ENCODE results near the gene PSME2. TPM values are rescaled to one million over a fixed set of nuclear protein-coding genes. Genes with fewer than 3 reads are reported as not detected.

The PSME2 gene
- total RNA-seq, 2 experiments from 2014 or later, result 188 to 290 TPM

DNA sequence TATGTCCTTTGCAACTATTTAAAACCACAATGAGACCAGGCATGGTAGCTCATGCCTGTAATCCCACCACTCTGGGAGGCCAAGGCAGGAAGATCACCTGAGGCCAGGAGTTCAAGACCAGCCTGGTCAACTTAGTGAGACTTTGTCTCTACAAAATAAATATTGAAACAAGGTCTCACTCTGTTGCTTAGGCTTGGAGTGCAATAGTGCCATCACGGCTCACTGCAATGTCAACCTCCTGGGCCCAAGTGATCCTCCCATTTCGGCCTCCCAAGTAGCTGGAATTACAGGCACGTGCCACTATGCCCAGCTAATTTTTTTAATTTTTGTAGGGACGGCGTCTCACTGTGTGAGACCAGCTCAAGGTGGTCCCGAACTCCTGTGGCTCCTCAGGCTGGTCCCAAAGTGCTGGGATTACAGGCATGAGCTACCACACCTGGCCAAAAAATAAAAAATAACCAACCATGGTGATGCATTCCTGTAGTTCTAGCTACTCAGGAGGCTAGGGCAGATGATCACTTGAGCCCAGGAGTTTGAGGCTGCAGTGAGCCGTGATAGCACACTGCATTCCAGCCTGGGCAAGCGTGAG lies 16.9 kb downstream of the PSME2 start:
- ChIA-PET POLR2A (interaction anchor here (0.8 to 1.4 kb wide), 4 partner anchors 14 to 34 kb away, joined by 3 to 4 read pairs (median 3); partner anchors contain the start of gene DCAF11), CTCF (ENCODE audit: unreplicated experiment) (interaction anchor here (0.6 kb wide), 1 partner anchor 8 kb away, joined by 3 read pairs; no protein-coding TSS in a partner anchor)
- Histone ChIP-seq H3K36me3 (ENCODE audit: insufficient read depth, low read length) (no peaks in the 10 kb centered on the region), H3K9me2 (ENCODE audit: insufficient read depth, low read length) (no peaks in the 10 kb centered on the region), H4K20me1 (ENCODE audit: insufficient read depth, low read length) (no peaks in the 10 kb centered on the region), H3K4me3 (ENCODE audit: low read depth, low read length, poor library complexity, severe bottlenecking) (no peak overlapping the region), H3K27ac (ENCODE audit: low read depth, low read length, poor library complexity, severe bottlenecking) (no peak overlapping the region), H2AFZ (ENCODE audit: low read length) (no peak overlapping the region), H3K9me3 (ENCODE audit: low read length) (no peaks in the 10 kb centered on the region), H3K4me1 (ENCODE audit: insufficient read depth, low read length, poor library complexity, severe bottlenecking) (peaks cover 20% of the 10 kb centered on the region), H3K79me2 (ENCODE audit: insufficient read depth, low read depth, low read length) (no peaks in the 10 kb centered on the region), H3K4me2 (ENCODE audit: low read length) (no peak overlapping the region)
- no TSS peak for BruUV-seq (replicated peaks)
- TF ChIP-seq, protein P1, sequence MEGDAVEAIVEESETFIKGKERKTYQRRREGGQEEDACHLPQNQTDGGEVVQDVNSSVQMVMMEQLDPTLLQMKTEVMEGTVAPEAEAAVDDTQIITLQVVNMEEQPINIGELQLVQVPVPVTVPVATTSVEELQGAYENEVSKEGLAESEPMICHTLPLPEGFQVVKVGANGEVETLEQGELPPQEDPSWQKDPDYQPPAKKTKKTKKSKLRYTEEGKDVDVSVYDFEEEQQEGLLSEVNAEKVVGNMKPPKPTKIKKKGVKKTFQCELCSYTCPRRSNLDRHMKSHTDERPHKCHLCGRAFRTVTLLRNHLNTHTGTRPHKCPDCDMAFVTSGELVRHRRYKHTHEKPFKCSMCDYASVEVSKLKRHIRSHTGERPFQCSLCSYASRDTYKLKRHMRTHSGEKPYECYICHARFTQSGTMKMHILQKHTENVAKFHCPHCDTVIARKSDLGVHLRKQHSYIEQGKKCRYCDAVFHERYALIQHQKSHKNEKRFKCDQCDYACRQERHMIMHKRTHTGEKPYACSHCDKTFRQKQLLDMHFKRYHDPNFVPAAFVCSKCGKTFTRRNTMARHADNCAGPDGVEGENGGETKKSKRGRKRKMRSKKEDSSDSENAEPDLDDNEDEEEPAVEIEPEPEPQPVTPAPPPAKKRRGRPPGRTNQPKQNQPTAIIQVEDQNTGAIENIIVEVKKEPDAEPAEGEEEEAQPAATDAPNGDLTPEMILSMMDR (conservative IDR thresholded peaks at IDR 0.05; ENCODE audit: low read length), result no peak
- no peak for TF ChIP-seq EZH2phosphoT487 (IDR thresholded peaks at IDR 0.05; ENCODE audit: borderline replicate concordance, low read depth, low read length)
- intact Hi-C loops (cut with micrococcal nuclease; ENCODE audit: unreplicated experiment), result no loop called here
- DNase-seq (ENCODE audit: low spot score), result no peak

DNA sequence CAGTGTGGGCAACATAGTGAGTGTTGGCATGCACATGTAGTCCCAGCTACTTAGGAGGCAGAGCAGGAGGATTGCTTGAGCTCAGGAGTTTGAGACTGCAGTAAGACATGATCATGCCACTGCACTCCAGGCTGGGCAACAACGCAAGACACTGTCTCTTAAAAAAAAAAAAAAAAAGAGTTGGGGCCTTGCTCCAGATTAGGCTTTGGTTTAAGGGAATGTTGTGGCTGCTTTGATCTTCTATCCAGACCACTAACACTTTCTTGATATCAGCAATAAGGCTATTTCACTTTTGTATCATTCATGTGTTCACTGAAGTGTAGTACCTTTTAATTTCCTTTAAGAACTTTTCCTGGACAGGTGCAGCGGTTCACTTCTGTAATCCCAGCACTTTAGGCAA lies 18.7 kb downstream of the PSME2 start:
- intact Hi-C loops (cut with micrococcal nuclease; ENCODE audit: unreplicated experiment), result no loop called here
- Histone ChIP-seq H3K9me2 (ENCODE audit: insufficient read depth, low read length) (no peaks in the 10 kb centered on the region), H3K4me2 (ENCODE audit: low read length) (0 out of 2 replicates have a peak overlapping the region, but pooled peaks have one; percentile 2), H3K79me2 (ENCODE audit: insufficient read depth, low read depth, low read length) (no peaks in the 10 kb centered on the region), H3K27ac (ENCODE audit: low read depth, low read length, poor library complexity, severe bottlenecking) (no peak overlapping the region), H3K4me1 (ENCODE audit: insufficient read depth, low read length, poor library complexity, severe bottlenecking) (peaks cover 20% of the 10 kb centered on the region), H2AFZ (ENCODE audit: low read length) (no peak overlapping the region), H4K20me1 (ENCODE audit: insufficient read depth, low read length) (no peaks in the 10 kb centered on the region), H3K4me3 (ENCODE audit: low read depth, low read length, poor library complexity, severe bottlenecking) (no peak overlapping the region), H3K9me3 (ENCODE audit: low read length) (no peaks in the 10 kb centered on the region), H3K36me3 (ENCODE audit: insufficient read depth, low read length) (peaks cover 13% of the 10 kb centered on the region; the same call in 1 of the 2 replicates)
- TF ChIP-seq, protein P1 (conservative IDR thresholded peaks at IDR 0.05; ENCODE audit: low read length), result no peak
- no peak for TF ChIP-seq EZH2phosphoT487 (IDR thresholded peaks at IDR 0.05; ENCODE audit: borderline replicate concordance, low read depth, low read length)
- CTCF ChIA-PET (ENCODE audit: unreplicated experiment), result no interaction called here
- no TSS peak for BruUV-seq (replicated peaks)
- no peak for DNase-seq (ENCODE audit: low spot score)
- POLR2A ChIA-PET, result interaction anchor here (0.9 to 1.7 kb wide), 3 partner anchors 9 to 12 kb away, joined by 3 to 10 read pairs (median 3); partner anchors contain the start of genes DCAF11, NRL and PSME1

DNA sequence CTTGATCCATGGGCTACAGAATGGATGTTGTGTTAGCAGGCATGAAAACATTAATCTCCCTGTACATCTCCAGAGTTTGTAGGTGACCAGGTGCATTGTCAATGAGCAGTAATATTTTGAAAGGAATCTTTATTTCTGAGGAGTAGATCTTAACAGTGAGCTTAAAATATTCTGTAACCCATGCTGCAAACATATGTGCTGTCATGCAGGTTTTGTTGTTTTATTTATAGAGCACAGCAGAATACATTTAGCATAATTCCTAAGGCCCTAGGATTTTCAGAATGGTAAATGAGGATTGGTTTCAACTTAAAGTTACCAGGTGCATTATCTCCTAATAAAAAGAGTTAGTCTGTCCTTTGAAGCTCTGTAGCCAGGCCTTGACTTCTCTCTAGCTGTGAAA lies 19.5 kb downstream of the PSME2 start:
- Histone ChIP-seq H3K36me3 (ENCODE audit: insufficient read depth, low read length) (peaks cover 15% of the 10 kb centered on the region; the same call in 1 of the 2 replicates), H2AFZ (ENCODE audit: low read length) (no peak overlapping the region), H3K4me2 (ENCODE audit: low read length) (no peak overlapping the region), H3K9me2 (ENCODE audit: insufficient read depth, low read length) (no peaks in the 10 kb centered on the region), H3K27ac (ENCODE audit: low read depth, low read length, poor library complexity, severe bottlenecking) (no peak overlapping the region), H3K4me1 (ENCODE audit: insufficient read depth, low read length, poor library complexity, severe bottlenecking) (peaks cover 14% of the 10 kb centered on the region), H3K79me2 (ENCODE audit: insufficient read depth, low read depth, low read length) (no peaks in the 10 kb centered on the region), H4K20me1 (ENCODE audit: insufficient read depth, low read length) (no peaks in the 10 kb centered on the region), H3K9me3 (ENCODE audit: low read length) (no peaks in the 10 kb centered on the region), H3K4me3 (ENCODE audit: low read depth, low read length, poor library complexity, severe bottlenecking) (no peak overlapping the region)
- BruUV-seq (replicated peaks), result no TSS peak
- intact Hi-C loops (cut with micrococcal nuclease; ENCODE audit: unreplicated experiment), result no loop called here
- DNase-seq (ENCODE audit: low spot score), result no peak
- TF ChIP-seq, protein P1 (conservative IDR thresholded peaks at IDR 0.05; ENCODE audit: low read length), result no peak
- TF ChIP-seq EZH2phosphoT487 (IDR thresholded peaks at IDR 0.05; ENCODE audit: borderline replicate concordance, low read depth, low read length), result no peak
- POLR2A ChIA-PET, result interaction anchor here (0.7 to 1.8 kb wide), 7 partner anchors 8 to 920 kb away, joined by 3 to 10 read pairs (median 3); partner anchors contain the start of genes DCAF11, NRL and PSME1
- CTCF ChIA-PET (ENCODE audit: unreplicated experiment), result no interaction called here
